Stimulated activated CD8-positive, alpha-beta memory T cell treated with anti-CD3 and anti-CD28 coated beads, Interleukin-15, amount 100 ng/mL, for 24 hours (primary cell): Measurements from ENCODE around the gene TCHHL1.
"Not testable (repeated sequence)": the region's sequence is repeated elsewhere in the genome, so short reads cannot be mapped to it uniquely, and the experiment has no call there.

Source experiments
- DNase-seq: peaks from one replicate; pipeline ENCODE4 v3.0.0-alpha.2; 2020; ENCODE audit warnings: low read depth

The TCHHL1 gene

GRCh38 chr1:152086760-152087159, 2.1 kb downstream of the TCHHL1 start:
- DNase-seq, result no peak

- DNase-seq, result no peak
Measured at GRCh38 chr1:152084853-152085252, 4.0 kb downstream of the TCHHL1 start.

GRCh38 chr1:152081026-152081425, 7.8 kb downstream of the TCHHL1 start:
- not testable (repeated sequence) for DNase-seq

GRCh38 chr1:152080494-152080893, 8.4 kb downstream of the TCHHL1 start:
- DNase-seq, result not testable (repeated sequence)

- no peak for DNase-seq
Measured at GRCh38 chr1:152078831-152079441, 9.9 kb downstream of the TCHHL1 start.

- no peak for DNase-seq
Measured at GRCh38 chr1:152072311-152072710, 16.6 kb downstream of the TCHHL1 start.

GRCh38 chr1:152071123-152071522, 17.7 kb downstream of the TCHHL1 start:
- DNase-seq, result no peak

GRCh38 chr1:152067929-152068328, 20.9 kb downstream of the TCHHL1 start:
- DNase-seq, result no peak

GRCh38 chr1:152067150-152067549, 21.7 kb downstream of the TCHHL1 start:
- no peak for DNase-seq

- DNase-seq, result no peak
Measured at GRCh38 chr1:152061952-152062351, 26.9 kb downstream of the TCHHL1 start.

- DNase-seq, result no peak
Measured at GRCh38 chr1:152053375-152053774, 35.5 kb downstream of the TCHHL1 start.

- DNase-seq, result peak; percentile 79
Measured at GRCh38 chr1:152052606-152053005, 36.3 kb downstream of the TCHHL1 start.

GRCh38 chr1:152050886-152051675, 37.8 kb downstream of the TCHHL1 start:
- no peak for DNase-seq

GRCh38 chr1:152049291-152050083, 39.4 kb downstream of the TCHHL1 start:
- DNase-seq, result no peak

GRCh38 chr1:152048416-152049009, 40.4 kb downstream of the TCHHL1 start:
- DNase-seq, result no peak

- peak; percentile 53 for DNase-seq
Measured at GRCh38 chr1:152047730-152048415, 41.0 kb downstream of the TCHHL1 start.

GRCh38 chr1:152047413-152047729, 41.5 kb downstream of the TCHHL1 start:
- no peak for DNase-seq

- no peak for DNase-seq
Measured at GRCh38 chr1:152044386-152044785, 44.5 kb downstream of the TCHHL1 start.

GRCh38 chr1:152043870-152044269, 45.0 kb downstream of the TCHHL1 start:
- no peak for DNase-seq

- no peak for DNase-seq
Measured at GRCh38 chr1:152042030-152042429, 46.8 kb downstream of the TCHHL1 start.

- DNase-seq, result no peak
Measured at GRCh38 chr1:152039886-152040285, 49.0 kb downstream of the TCHHL1 start.

GRCh38 chr1:152039461-152039860, 49.4 kb downstream of the TCHHL1 start:
- DNase-seq, result no peak
